GM20000 (cell line): Measurements from ENCODE around the gene ITGAD.

ENCODE experiments used
- DNase-seq: peaks from one replicate; pipeline ENCODE4 v3.0.0; 2012; ENCODE audit warnings: low spot score
- CTCF ChIP-seq: IDR thresholded peaks from 2 replicates; pipeline ENCODE4 v1.5.1; 2012; ENCODE audit warnings: mild to moderate bottlenecking, control low read depth; ENCODE audit errors: extremely low read depth, missing control alignments

Gene ITGAD

DNA sequence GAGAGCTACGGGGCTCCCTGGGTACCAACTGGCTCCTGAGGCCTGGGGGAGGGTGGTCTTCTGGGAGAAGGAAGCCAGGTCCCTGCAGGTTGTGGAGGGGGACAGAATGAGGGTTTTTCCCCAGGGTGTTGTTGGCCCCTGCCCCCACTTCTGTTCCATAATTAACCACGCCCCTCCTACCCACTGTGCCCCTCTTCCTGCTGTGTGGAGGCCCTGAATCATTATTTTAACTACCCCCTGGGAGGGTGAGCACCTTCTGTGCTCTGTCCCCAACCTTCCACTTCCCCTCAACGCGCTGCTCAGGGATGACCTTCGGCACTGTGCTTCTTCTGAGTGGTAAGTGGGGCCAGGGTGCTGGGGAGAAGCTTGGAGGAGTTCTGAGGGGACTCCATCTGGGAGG is at the start of gene ITGAD:
Gene ITGAD (plus strand): TSS at position 280 of the 400 bp plus-strand sequence. CDS start 26 bp downstream, at position 306.
- no peak for TF ChIP-seq CTCF
- DNase-seq: no peak

GRCh38 chr16:31344712-31345111 is 48.4 kb upstream of the ITGAD start:
- DNase-seq: peak; percentile 79

GRCh38 chr16:31347445-31347844 is 45.7 kb upstream of the ITGAD start:
- no peak for DNase-seq
- no peak for TF ChIP-seq CTCF

More at GRCh38 chr16:31344712-31345111, 48.4 kb upstream of the ITGAD start:
- TF ChIP-seq CTCF: no peak

- DNase-seq: no peak
Observed at GRCh38 chr16:31348579-31348978, 44.6 kb upstream of the ITGAD start.

DNA sequence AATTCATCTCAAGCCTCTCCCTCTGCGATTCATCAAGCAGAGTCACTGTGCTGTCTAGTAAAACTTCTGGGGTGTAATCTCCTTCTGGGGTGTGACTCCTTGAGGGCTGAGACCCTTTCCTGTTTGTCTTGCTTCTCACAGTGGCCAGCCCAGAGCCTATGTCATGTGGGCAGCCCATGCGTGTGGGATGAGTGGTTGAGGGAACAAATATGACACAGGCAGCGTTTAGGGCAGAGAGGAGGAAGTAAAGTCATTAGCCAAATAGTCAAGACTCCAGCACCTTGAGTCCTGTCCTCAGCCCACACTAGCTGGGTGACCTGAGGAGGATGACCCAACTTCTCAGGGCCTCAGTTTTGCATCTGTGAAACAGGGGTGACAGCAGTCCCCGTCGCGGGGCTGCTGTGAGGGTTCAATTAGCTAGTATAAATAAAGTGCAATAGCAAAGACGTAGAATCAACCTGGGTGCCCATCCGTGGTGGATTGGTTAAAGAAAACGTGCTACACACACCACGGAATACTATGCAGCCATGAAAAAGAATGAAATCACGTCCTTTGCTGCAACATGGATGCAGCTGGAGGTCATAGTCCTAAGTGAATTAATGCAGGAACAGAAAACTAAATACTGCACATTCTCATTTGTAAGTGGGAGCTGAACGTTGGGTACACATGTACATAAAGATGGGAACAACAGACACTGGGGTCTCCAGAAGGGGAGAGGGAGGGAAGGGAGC is 42.7 kb upstream of the ITGAD start:
- no peak for DNase-seq

More at GRCh38 chr16:31348579-31348978, 44.6 kb upstream of the ITGAD start:
- no peak for TF ChIP-seq CTCF

GRCh38 chr16:31351246-31351941 is 41.7 kb upstream of the ITGAD start:
- TF ChIP-seq CTCF: no peak
- DNase-seq: no peak

More for the DNA sequence above, 42.7 kb upstream of the ITGAD start:
- TF ChIP-seq CTCF: no peak

- TF ChIP-seq CTCF: no peak
- no peak for DNase-seq
Observed at GRCh38 chr16:31351942-31352325, 41.2 kb upstream of the ITGAD start.
